IMR-90 (cell line): Measurements from ENCODE around the gene GRIK3.

Source experiments
- BHLHE40 ChIP-seq: fragments of 150-350 bp; IDR thresholded peaks from 2 replicates; pipeline ENCODE4 v1.6.1; 2016; ENCODE audit warnings: mild to moderate bottlenecking, low read depth, low read length
- CTCF ChIP-seq: conservative IDR thresholded peaks from 2 replicates; pipeline ENCODE4 v1.5.1; 2012; ENCODE audit warnings: mild to moderate bottlenecking, low read depth, low read length, improper control_type of control experiment
- FOS ChIP-seq: fragments of 150-350 bp; IDR thresholded peaks from 2 replicates; pipeline ENCODE4 v1.6.1; 2016; ENCODE audit warnings: low read depth, low read length
- MAZ ChIP-seq: IDR thresholded peaks from 2 replicates; pipeline ENCODE4 v1.6.1; 2012; ENCODE audit warnings: low read depth, mild to moderate bottlenecking, low read length, improper control_type of control experiment, moderate library complexity, borderline replicate concordance
- POLR2A ChIP-seq: IDR thresholded peaks from 2 replicates; pipeline ENCODE4 v1.6.1; 2012; ENCODE audit warnings: mild to moderate bottlenecking, low read depth, low read length
- USF2 ChIP-seq: fragments of 150-350 bp; IDR thresholded peaks from 2 replicates; pipeline ENCODE4 v1.6.1; 2017; ENCODE audit warnings: mild to moderate bottlenecking, antibody characterized with exemption, low read length, low read depth
- TF ChIP-seq, protein P1 (sequence below): fragments of 150-350 bp; IDR thresholded peaks from 2 replicates; pipeline ENCODE4 v1.6.1; 2016; ENCODE audit warnings: low read depth, mild to moderate bottlenecking, low read length, moderate library complexity, borderline replicate concordance

DNA sequence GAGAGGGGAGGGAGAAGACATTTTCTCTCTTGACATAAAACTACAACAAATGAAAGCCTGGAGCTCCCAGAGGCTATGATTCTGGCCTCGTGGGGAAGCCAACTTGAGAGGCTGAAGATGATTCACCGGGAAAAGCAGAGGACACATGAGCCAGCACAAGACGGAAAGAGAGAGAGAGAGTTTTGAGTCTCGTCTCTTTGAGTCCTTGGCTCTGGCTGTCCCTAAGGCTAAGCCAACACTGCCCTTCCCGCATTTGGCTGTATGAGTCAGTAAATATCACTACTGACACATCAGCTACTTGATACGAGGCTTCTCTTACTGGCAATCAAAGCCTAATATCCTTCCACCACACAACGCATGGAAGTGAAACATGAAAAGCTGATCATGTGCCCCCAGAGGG lies 95.5 kb downstream of the GRIK3 start:
- TF ChIP-seq USF2 (no peak), MAZ (no peak), CTCF (no peak), FOS (no peak), BHLHE40 (no peak), POLR2A (no peak)
- TF ChIP-seq, protein P1, sequence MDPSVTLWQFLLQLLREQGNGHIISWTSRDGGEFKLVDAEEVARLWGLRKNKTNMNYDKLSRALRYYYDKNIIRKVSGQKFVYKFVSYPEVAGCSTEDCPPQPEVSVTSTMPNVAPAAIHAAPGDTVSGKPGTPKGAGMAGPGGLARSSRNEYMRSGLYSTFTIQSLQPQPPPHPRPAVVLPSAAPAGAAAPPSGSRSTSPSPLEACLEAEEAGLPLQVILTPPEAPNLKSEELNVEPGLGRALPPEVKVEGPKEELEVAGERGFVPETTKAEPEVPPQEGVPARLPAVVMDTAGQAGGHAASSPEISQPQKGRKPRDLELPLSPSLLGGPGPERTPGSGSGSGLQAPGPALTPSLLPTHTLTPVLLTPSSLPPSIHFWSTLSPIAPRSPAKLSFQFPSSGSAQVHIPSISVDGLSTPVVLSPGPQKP, result no peak
